GM21423 (cell line): ENCODE data around the gene IQCK.
"Not testable (repeated sequence)": the region's sequence is repeated elsewhere in the genome, so short reads cannot be mapped to it uniquely, and the experiment has no call there.

Experiments
- ATAC-seq: cut with Tn5 transposase; IDR thresholded peaks from one replicate; pipeline ENCODE4 v1.9.1; 2021; ENCODE audit warnings: mild to moderate bottlenecking, moderate library complexity; ENCODE audit not compliant: unreplicated experiment

Gene IQCK

DNA sequence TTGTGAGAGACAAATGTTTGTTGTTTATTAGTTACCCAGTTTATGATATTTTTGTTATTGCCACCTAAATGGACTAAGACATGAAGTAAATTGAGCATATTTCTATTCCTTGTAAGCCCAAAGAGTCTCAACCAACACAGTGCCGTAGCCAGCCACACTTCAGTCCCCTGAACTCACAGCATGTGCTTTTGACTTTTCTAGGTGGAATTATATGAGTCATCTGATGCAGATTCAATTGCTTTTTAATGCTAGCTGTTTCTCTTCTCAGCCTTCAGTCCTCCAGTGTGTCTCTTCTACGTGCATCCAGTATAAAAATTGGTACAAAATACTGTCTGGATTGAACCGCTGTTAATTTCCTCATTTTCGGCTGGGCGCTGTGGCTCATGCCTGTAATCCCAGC lies 39.0 kb downstream of the IQCK start:
- ATAC-seq: no peak

DNA sequence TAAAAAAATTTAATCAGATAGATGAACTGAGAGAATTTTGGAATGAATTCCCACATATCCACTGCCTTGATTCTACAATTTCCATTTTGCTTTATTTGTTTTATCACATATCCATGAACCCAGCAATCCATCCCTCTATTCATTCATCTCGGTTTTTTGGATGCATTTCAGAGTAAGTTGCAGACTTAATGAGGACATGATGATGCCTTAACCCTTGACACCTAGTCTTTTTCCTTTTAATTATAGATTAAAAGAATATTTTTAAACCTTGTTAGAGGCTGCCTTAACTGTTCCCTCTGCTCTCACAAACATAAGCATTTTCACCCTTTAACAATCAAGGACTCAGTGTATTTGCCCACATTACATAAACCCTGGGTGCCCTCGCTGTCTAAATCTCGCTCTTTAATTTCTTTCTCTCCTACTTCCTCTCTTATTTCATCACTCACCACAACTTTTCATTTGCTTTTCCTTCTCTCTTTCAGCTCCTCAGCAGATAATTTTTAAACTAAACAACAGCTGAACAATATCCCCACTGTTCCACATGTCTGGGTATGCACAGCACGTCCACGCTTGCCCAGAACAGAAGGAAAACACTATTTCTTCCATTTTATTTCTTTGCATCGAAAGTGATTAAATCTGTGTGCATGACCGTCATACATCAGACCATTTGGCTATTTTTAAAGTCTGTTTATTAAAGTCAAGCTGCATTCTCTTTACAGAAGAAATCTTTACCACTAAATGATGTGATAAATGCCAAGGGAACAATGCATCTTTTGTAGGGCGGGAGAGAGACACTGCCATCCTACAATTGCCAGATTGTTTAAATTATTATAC lies 39.9 kb downstream of the IQCK start:
- no peak for ATAC-seq

DNA sequence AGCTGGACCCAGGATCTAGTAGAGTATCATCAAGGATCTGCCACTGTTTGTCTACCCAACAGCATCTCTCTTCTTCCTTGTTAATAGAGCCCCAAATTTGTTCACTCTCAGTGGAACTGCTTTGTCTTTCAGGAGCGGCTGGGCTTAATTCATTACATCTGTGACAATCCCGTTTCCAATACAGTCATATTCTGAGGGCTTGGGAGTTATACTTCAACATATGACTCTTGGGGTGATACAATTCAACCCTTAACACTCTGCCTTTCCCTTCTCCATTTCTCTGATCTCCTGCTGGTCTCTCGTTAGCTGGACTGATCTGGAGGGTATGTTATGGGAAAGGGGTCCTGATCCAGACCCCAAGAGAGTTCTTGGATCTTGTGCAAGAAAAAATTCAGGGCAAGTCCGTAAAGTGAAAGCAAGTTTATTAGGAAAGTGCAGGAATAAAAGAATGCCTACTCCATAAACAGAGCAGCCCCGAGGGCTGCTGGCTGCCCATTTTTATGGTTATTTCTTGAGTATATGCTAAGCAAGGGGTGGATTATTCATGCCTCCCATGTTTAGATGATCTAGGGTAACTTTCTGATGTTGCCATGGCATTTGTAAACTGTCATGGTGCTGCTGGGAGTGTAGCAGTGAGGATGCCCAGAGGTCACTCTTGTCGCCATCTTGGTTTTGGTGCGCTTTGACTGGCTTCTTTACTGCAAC lies 42.4 kb downstream of the IQCK start:
- no peak for ATAC-seq

DNA sequence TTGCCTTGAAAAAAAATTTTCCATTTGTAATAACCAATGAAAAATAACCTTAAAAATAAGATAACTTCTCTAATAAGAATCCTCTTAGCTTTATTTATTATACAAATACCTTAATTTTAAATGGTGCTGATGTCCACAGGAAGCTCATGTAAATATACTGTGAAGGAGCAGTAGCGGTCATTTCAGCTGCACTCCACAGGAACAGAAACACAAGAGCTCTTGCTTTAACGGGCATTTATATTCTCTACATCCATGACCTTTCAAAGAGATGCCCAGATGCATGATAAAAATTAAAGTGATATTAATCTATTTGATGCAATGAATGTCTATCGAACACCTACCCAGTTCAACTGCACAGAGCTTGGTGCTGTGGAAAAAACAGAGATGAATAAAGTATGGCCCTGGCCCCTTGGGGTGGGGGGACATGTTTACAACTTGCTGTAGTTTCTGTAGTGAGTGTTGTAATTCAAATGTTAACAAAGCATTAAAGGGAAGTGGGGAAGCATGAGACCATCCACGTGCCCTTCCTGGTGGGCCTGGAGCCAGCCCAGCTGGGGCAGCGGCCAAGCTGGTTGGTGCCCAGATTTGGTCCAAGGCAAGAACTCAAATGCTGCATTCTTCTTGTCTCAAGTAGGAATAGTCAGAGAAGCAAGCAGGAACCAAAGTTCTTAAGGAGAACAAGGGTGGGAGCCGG lies 47.9 kb downstream of the IQCK start:
- ATAC-seq: no peak

DNA sequence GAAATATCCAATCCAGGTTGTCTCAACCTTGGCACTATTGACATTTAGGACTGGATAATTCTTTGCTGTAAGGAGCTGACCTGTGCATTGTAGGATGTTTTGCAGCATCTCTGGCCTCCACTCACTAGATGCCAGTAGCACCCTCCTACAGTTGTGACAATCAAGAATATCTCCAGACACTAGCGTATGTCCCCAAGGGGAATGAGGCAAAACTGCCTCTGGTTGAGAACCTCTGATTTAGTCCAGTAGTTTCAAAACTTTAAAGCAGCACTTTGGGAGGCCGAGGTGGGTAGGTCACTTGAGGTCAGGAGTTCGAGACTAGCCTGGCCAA lies 48.4 kb downstream of the IQCK start:
- no peak for ATAC-seq

DNA sequence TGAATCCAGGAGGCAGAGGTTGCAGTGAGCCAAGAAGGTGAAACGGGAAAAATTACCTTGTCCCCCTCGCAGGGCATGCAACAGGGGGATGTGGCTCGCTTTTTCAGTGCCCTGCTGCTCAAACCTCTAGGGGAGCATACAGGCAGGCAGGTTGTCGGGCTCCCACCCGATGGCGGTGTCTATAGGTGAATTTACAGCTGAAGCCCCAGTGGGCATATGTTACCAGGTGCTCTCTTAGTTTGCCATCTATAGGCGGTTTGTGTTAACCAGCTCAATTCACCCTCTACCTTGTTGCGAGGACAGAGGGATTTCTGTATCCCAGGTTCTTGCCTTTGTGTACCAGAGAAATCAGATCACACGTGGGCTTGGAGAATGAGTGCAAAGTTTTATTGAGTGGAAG lies 48.9 kb downstream of the IQCK start:
- no peak for ATAC-seq

DNA sequence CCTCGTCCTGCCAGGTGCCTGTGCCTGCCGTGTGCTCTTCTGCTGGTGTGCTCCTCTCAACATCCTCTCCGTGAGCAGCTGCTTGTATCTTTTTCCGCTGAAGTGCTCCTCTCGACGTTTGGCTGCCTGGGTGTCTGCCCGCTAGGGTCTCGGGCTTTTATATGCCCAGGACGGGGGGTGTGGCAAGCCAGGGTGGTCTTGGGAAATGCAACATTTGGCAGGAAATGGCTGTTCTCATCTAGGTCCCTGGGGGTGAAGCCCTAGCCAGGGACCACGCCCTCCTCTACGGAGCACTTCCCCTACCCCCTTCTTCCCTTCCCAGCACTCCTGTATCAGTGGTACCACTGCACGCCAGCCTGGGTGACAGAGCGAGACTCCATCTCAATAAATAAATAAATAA lies 49.4 kb downstream of the IQCK start:
- ATAC-seq: no peak

DNA sequence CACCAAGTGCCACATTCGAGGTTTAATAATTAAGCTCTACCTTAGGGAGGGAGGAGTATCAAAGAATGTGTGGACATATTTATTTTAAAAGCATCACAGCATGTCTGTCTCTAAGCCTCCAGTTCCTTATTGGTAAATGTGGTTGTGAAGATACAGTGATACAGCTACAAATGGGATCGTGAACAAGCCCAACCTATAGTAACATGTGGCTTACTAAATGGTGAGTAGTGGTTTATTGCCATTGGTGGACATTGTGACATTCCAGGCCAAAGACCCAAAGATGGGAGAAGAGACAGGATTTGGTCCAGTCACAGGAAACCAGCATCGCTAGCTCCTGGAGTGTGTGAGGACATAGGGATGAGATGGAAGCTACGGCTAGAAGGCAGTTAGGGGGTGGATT lies 51.2 kb downstream of the IQCK start:
- no peak for ATAC-seq

DNA sequence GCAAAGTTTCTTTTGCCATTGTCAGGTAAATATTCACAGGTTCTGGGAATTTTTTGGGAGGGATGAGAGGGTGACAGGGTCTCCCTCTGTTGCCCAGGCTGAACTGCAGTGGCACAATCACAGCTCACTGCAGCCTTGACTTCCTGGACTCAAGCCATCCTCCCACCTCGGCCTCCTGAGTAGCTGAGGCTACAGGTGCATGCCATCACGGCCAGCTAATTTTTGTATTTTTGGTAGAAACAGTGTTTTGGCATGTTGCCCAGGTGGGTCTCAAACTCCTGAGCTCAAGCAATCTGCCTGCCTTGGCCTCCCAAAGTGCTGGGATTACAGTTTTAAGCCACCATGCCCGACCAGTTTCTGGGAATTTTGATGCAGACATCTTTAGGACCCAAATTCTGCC lies 53.0 kb downstream of the IQCK start:
- no peak for ATAC-seq

DNA sequence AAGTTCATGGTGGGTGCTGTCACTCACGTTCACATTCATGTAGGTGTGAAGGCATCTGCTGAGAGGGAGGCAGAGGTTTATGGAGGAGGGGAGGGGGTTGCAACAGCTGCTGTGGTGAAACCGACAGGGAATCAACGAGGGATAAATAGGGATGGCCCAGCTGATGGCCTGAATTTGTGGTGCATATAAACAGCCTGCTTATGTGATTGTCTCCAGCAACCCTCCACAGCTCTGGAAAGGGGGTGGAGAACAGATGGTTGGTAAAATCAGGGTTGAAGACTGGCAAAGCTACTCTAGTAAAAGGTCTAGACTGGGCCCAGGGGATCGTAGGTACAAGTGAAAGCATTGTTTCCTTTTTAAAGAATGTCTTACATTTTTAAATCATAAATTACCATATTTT lies 53.7 kb downstream of the IQCK start:
- no peak for ATAC-seq

DNA sequence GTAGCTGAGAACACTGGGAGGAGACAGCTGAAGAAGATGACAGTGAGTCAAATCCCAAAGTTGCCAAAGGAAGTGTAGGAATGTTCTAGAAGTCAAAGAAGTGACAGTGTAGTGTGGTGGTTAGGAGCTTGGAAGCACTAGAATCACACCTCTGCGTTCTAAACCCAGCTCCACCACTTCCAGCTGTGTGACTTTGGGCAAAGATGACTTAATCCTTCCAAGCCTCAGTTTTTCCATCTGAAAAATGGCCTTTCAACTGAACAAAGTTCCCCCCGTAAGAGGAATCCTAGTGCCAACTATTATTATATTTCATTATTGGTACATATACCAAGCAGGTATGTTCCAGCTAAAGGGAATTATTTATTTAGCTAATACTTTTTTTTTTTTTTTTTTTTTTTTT lies 56.0 kb downstream of the IQCK start:
- no peak for ATAC-seq

DNA sequence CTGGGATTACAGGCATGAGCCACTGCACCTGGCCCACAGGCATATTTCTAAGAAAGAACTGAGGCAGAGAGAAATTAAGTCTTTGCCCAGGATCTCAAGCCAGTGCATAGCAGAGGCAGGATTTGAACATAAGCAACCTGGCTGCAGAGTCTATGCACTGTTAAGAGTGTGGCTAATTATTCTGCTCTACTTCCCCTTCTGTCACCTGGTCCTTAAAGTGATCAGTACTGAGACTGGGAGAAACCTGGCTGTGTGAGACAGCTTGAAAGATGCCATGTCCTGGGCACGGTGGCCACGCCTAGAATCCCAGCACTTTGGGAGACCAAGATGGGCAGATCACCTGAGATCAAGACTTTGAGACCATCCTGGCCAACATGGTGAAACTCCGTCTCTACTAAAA lies 58.1 kb downstream of the IQCK start:
- ATAC-seq: no peak

DNA sequence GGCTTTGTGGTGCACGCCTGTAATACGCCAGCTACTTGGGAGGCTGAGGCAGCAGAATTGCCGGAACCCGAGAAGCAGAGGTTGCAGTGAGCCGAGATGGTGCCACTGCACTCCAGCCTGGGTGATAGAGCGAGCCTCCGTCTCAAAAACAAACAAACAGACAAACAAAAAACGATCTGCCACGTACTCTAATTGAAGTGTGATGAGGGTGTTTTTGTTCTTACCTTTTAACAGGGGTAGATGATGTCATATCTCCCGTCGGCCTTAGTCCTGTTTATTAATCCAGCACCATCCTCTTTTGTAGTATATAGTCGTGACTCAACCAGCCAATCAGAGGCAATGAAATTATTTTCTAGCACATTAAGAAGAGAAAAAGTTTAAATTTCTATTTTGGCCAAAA lies 58.5 kb downstream of the IQCK start:
- ATAC-seq: no peak

DNA sequence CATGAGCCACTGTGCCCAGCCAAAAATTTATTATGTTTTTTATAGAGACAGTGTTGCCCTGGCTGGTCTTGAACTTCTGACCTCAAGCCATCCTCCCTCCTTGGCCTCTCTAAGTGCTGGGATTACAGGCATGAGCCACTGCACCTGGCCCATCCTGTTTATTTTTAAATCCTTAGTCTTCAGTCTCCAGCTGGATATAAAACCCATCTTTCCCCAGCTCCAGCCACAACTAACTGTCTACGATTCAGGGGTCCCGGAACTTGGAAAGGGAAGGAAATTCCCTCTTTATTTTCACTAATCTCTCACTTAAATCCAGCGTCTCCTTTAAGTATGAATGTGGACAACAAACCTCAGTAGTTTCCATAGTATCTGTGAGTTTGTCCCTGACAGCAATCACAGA lies 62.2 kb downstream of the IQCK start:
- no peak for ATAC-seq

DNA sequence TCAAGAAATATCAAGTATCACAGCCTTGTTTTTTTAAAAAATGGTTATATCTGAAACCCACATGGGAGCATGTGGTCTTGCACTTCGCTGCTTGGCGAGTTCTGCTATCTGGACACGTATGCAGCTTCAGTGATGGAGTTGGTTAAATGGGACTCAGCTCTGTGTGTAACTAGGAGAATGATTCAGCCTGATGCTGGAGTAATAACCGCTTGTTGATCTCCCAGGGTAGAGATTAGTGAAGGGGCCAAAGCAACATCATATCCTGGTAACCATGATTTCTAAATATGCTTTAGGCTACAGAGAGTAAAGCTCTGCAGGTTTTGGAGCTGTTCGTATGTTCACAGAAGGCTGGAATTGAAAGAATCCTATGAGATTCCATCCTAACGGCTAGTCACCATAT lies 63.2 kb downstream of the IQCK start:
- no peak for ATAC-seq

DNA sequence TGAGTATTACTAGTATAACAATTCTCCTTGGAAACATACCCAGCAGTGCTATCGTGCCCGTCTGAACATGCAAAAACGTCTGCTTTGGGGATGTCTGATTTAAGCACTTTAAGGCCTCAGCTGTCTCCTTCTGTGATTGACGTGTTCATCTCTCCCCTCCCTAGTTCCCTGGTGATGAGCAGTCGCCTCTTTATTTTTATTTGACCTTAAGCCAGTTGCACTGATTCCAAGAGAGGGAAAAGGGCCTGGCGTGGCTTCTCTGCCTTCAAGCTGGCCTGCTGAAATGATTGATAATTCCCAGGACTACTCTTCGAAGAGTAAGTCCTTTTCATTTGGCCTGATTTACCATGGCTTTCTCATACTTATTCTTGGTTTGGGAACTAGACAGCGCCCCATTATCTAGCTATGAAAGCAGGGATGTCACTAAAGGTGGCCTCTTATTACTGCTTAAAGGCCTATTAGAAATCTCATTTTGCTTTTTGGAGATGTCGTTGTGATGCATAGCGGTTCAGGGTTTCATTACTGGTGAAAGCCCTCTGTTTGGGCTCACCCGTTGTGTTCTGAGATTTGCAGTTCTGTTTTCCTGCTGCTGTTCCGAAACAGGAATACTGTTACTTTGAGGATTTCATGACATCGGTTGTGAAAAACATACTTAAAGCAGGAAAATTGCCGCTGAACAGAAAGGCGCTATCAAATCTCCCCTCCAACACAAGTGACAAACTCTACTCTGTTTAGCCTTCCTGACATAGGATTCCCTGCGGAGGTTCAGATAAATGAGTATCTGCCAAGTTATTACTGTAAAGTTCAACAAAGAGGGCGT lies 65.5 kb downstream of the IQCK start:
- ATAC-seq: no peak

DNA sequence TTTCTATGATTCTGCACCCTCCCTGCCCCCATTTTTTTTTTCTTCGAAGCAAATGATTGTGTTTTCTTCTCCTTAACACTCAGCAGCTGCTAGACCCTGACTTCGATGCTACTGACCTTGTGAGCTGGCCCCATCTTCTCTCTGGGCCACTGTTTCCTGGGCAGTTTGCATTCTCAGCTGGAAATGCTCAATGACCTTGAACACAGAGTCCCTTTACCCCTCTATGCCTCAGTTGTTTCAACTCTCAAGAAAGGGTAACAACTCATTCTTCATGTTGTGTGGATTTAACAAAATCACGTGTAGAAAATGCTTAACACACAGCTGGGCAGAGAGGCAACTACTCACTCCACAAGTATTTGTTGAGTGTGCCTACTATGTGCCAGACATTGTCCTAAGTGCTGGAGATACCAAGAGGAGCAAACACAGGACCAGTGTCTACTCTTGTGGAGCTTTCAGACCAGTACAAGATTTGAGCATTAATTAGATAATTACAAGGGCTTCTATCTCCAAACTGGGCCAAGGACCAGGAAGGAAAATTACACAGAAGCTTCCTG lies 66.2 kb downstream of the IQCK start:
- ATAC-seq: no peak

DNA sequence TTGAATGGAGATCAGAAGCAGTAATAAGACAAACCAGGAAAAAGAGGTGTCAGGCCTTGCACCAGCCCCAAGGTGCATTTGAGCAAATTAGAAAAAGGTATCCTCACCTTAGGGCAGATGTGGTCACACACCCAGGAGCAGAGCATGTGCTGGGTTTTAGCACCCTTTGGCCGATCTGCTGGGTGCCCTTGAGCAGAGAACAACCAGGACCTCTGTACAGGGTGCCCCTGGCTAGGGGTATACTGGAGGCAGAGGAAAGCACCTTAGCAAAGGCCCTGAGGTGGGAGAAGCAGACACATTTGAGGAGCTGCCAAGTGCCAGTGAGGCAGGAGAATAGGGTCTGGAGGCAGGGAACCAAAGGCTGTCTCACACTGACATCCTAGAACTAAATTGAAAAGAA lies 67.0 kb downstream of the IQCK start:
- ATAC-seq: no peak

DNA sequence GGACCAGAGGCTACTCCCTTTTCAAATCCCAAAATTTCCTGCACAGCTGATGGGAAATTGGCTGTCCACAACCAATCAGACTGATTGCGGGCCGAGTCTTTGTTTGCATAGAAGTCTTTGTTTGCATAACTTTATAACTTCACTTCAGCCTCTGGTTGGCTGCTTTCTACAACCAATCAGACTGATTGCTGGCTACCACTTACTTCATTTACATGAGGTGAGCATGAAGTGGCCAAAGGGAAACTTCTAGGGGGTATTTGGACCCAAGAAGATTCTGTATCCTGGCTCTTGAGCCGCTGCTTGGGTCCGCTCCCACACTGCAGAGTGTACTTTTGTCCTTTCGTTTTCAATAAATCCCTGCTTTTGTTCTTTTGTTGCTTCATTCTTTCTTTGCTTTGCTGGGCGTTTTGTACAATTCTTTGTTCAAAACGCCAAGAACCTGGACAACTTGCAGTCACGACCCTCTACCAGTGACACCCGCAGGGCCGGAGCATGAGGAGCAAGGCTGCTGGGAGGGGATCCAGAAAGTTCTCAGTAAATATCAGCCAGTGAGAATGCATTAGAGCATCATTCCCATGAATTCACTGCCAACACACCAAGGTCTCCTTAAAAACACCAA lies 67.5 kb downstream of the IQCK start:
- ATAC-seq: no peak

DNA sequence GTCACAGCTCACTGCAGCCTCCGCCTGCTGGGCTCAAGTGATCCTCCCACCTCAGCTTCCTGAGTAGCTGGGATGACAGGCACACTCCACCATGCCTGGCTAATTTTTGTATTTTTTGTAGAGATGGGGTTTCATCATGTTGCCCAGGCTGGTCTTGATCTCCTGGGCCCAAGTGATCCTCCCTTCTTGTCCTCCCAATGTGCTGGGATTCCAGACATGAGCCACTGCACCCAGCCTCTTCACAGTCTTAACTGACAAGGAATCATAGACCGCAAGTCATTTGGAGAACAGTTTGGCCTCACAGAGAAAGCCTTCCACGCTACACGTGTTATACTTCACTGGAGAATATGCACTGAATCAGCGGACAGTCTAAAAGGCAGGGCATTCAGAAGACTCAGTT lies 83.3 kb downstream of the IQCK start:
- not testable (repeated sequence) for ATAC-seq

DNA sequence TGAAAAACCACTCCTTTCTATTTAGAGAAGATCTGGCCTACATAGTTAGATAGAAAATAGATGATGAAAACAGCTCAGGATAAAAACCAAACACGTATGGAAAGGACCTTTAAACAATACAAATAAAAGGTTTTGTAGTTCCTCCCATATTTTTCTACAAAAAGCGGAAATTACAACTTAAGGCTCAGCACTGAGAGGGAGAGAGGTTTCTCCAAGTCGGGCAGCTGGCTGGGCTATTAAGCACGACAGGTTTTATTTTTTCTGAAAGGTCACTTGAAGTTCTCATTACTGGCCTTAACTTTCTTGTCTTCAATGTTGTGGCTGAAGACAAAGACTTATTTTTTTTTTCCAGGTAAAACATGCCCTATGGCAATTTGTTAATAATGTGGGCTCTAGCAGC lies 83.8 kb downstream of the IQCK start:
- ATAC-seq: not testable (repeated sequence)
